Central memory CD4-positive, alpha-beta T cell (primary cell): ENCODE results near the gene MGAT5B.

Source experiments
- DNase-seq: peaks from one replicate; pipeline ENCODE4 v3.0.0; 2022

MGAT5B gene

GRCh38 chr17:76880268-76880667, 12.1 kb downstream of the MGAT5B start:
- no peak for DNase-seq

- DNase-seq: no peak
Observed at GRCh38 chr17:76880971-76881370, 12.8 kb downstream of the MGAT5B start.

GRCh38 chr17:76881408-76881807, 13.2 kb downstream of the MGAT5B start:
- DNase-seq: no peak

GRCh38 chr17:76881966-76882365, 13.8 kb downstream of the MGAT5B start:
- DNase-seq: no peak

- DNase-seq: no peak
Observed at GRCh38 chr17:76883744-76884525, 15.7 kb downstream of the MGAT5B start.

- DNase-seq: no peak
Observed at GRCh38 chr17:76884995-76885893, 17.0 kb downstream of the MGAT5B start.

- no peak for DNase-seq
Observed at GRCh38 chr17:76885894-76886290, 17.7 kb downstream of the MGAT5B start.

GRCh38 chr17:76886395-76886794, 18.2 kb downstream of the MGAT5B start:
- DNase-seq: no peak

GRCh38 chr17:76887802-76888201, 19.6 kb downstream of the MGAT5B start:
- no peak for DNase-seq

GRCh38 chr17:76888661-76889060, 20.5 kb downstream of the MGAT5B start:
- DNase-seq: no peak

- DNase-seq: no peak
Observed at GRCh38 chr17:76889323-76889722, 21.1 kb downstream of the MGAT5B start.

GRCh38 chr17:76892329-76892728, 24.1 kb downstream of the MGAT5B start:
- DNase-seq: no peak

- no peak for DNase-seq
Observed at GRCh38 chr17:76893623-76894334, 25.6 kb downstream of the MGAT5B start.

GRCh38 chr17:76894842-76895241, 26.6 kb downstream of the MGAT5B start:
- DNase-seq: no peak

- no peak for DNase-seq
Observed at GRCh38 chr17:76897023-76897422, 28.8 kb downstream of the MGAT5B start.

- DNase-seq: no peak
Observed at GRCh38 chr17:76899414-76899813, 31.2 kb downstream of the MGAT5B start.

- no peak for DNase-seq
Observed at GRCh38 chr17:76900723-76901122, 32.5 kb downstream of the MGAT5B start.

- no peak for DNase-seq
Observed at GRCh38 chr17:76901542-76902197, 33.5 kb downstream of the MGAT5B start.

- no peak for DNase-seq
Observed at GRCh38 chr17:76902476-76902875, 34.3 kb downstream of the MGAT5B start.

GRCh38 chr17:76903631-76904030, 35.4 kb downstream of the MGAT5B start:
- no peak for DNase-seq

- DNase-seq: no peak
Observed at GRCh38 chr17:76904116-76904515, 35.9 kb downstream of the MGAT5B start.

GRCh38 chr17:76905036-76905435, 36.8 kb downstream of the MGAT5B start:
- no peak for DNase-seq

GRCh38 chr17:76905836-76906235, 37.6 kb downstream of the MGAT5B start:
- no peak for DNase-seq
